Stomach (tissue), 9 donors: ENCODE measurements around the gene TAL1. TPM values are rescaled to one million over a fixed set of nuclear protein-coding genes. Genes with fewer than 3 reads are reported as not detected.
"Not testable (repeated sequence)": the region's sequence is repeated elsewhere in the genome, so short reads cannot be mapped to it uniquely, and the experiment has no call there.

Experiments
- DNase-seq, 2 donors: peaks; one replicate each; pipeline versions ENCODE4 v3.0.0 to v3.0.0-alpha.2; 2013 to 2019
- H3K27ac ChIP-seq, 5 donors: fragments of 200-600 bp in 4 of 5; sonication (generic) in 4 of 5; one replicate each; pipeline ENCODE4 v1.5.1; 2013 to 2019; ENCODE audit warnings: mild to moderate bottlenecking in 1 of 5, moderate library complexity in 1 of 5
- H3K27me3 ChIP-seq, 3 donors: fragments of 200-600 bp; sonication (generic); one replicate each; pipeline ENCODE4 v1.5.1; 2017 to 2019; ENCODE audit warnings: mixed run types in 1 of 3
- H3K36me3 ChIP-seq, 4 donors: fragments of 200-600 bp; sonication (generic); 1 replicate in 3 of 4; 2 replicates in 1 of 4; pipeline ENCODE4 v1.5.1; 2016 to 2019
- H3K4me1 ChIP-seq, 4 donors: fragments of 200-600 bp; sonication (generic); one replicate each; pipeline ENCODE4 v1.5.1; 2016 to 2019
- H3K4me3 ChIP-seq, 4 donors: fragments of 200-600 bp; sonication (generic) in 3 of 4; one replicate each; pipeline ENCODE4 v1.5.1; 2016 to 2019; ENCODE audit warnings: mild to moderate bottlenecking in 1 of 4
- H3K9me3 ChIP-seq, 4 donors: fragments of 200-600 bp; sonication (generic); one replicate each; pipeline ENCODE4 v1.5.1; 2016 to 2019
- EP300 ChIP-seq: sonication (generic); formaldehyde crosslinking; IDR thresholded peaks from one replicate; pipeline ENCODE4 v1.6.1; 2017; ENCODE audit warnings: antibody characterized with exemption
- POLR2A ChIP-seq, 4 donors: fragments of 450-650 bp; IDR thresholded peaks; one replicate each; pipeline ENCODE4 v1.6.1; 2016; ENCODE audit warnings: antibody characterized with exemption in 4 of 4, control low read depth in 2 of 4, mild to moderate bottlenecking in 1 of 4, moderate library complexity in 1 of 4
- POLR2AphosphoS5 ChIP-seq, 3 donors: sonication (generic); formaldehyde crosslinking; IDR thresholded peaks; one replicate each; pipeline ENCODE4 v1.6.1; 2016; ENCODE audit warnings: antibody characterized with exemption in 3 of 3
- WGBS, 5 donors: extraction: QIAGEN DNeasy Blood & Tissue Kit in 3 of 5; methylation state at CpG; one replicate each; pipeline versions ENCODE4 v1.1.5 to v1.1.7; 2013 to 2018; 5-methylcytosine and 5-hydroxymethylcytosine counted together
- intact Hi-C: fragments of 100-400 bp; cut with DNase I; formaldehyde crosslinking; loops from one replicate; pipeline ENCODE4 v1.15.1; 2023; ENCODE audit warnings: low total_unique reads
- polyA plus RNA-seq, 3 donors: library from polyadenylated mRNA; stranded (reverse); fragments of 200-250 nt; gene quantifications; one replicate each; pipeline ENCODE4 v1.2.3, GENCODE V29; 2013
- total RNA-seq, 5 donors: library from RNA; depleted of rRNA; stranded (reverse); fragments of >200 nt; gene quantifications; one replicate each; pipeline versions ENCODE4 v1.1.0 to v1.2.3, GENCODE V29; 2014 to 2016
- TF ChIP-seq, protein P1 (sequence below), 7 experiments: fragments of 450-650 bp in 4 of 7; fragments of 200-600 bp in 3 of 7; sonication (generic) in 3 of 7; IDR thresholded peaks; one replicate each; pipeline ENCODE4 v1.5.1; 2016 to 2019; ENCODE audit warnings: antibody characterized with exemption in 7 of 7, control low read depth in 2 of 7, mild to moderate bottlenecking in 1 of 7
- donor health status: healthy with polysubstance abuse.
- donor health status: Bipolar disorder and iron deficiency.
- donor health status: healthy.

Gene TAL1
- total and polyA plus RNA-seq, 8 donors = under 0.01 to 4.5 (median 1.5) TPM; not detected in 1

DNA sequence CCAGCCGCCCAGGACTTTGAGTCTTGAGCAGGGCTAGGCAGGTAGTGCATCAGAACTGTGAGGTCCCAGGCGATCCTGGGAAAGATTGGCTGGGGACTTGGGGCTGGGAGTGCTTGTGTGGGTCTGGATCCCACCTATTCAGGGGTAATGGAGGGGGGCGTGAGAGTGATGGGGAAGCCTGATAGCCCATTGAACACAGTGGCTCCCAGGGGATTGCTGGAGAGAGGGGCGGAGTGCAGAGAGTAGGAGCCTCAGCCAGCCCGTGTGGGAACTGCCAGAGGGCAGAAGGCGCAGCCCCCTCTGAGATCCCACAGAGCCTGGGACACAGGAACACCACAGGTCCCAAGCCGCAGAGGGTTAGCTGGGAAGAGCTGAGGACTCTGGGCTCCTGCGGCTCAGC lies 22.9 kb downstream of the TAL1 start:
- intact Hi-C loops = no loop called here
- no peaks in the 10 kb centered on the region for H3K36me3 ChIP-seq
- WGBS, 5 donors = 55 to 68% (median 59%) methylated on average over 7 to 8 of the region's 8 CpGs
- H3K4me3 ChIP-seq = no peak overlapping the region
- H3K27ac ChIP-seq = no peak overlapping the region
- H3K27me3 ChIP-seq = peaks cover 0 to 65% (median 10%) of the 10 kb centered on the region in 3 donors
- TF ChIP-seq POLR2AphosphoS5 (IDR thresholded peaks at IDR 0.05) = no peak
- no peak for TF ChIP-seq EP300
- TF ChIP-seq, protein P1, sequence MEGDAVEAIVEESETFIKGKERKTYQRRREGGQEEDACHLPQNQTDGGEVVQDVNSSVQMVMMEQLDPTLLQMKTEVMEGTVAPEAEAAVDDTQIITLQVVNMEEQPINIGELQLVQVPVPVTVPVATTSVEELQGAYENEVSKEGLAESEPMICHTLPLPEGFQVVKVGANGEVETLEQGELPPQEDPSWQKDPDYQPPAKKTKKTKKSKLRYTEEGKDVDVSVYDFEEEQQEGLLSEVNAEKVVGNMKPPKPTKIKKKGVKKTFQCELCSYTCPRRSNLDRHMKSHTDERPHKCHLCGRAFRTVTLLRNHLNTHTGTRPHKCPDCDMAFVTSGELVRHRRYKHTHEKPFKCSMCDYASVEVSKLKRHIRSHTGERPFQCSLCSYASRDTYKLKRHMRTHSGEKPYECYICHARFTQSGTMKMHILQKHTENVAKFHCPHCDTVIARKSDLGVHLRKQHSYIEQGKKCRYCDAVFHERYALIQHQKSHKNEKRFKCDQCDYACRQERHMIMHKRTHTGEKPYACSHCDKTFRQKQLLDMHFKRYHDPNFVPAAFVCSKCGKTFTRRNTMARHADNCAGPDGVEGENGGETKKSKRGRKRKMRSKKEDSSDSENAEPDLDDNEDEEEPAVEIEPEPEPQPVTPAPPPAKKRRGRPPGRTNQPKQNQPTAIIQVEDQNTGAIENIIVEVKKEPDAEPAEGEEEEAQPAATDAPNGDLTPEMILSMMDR (IDR thresholded peaks at IDR 0.05) = no peak
- TF ChIP-seq POLR2A (IDR thresholded peaks at IDR 0.05) = no peak
- H3K4me1 ChIP-seq = no peaks in the 10 kb centered on the region
- no peaks in the 10 kb centered on the region for H3K9me3 ChIP-seq
- DNase-seq = no peak

- TF ChIP-seq POLR2AphosphoS5 (IDR thresholded peaks at IDR 0.05) (no peak), EP300 (no peak), POLR2A (IDR thresholded peaks at IDR 0.05) (no peak)
- TF ChIP-seq, protein P1 (IDR thresholded peaks at IDR 0.05) = no peak
These were observed 23.6 kb downstream of the TAL1 start for GRCh38 chr1:47208374-47208850.

GRCh38 chr1:47207803-47208373 lies 24.1 kb downstream of the TAL1 start:
- no peak for DNase-seq
- WGBS, 5 donors = 48 to 66% (median 55%) methylated on average over 8 of the region's 8 CpGs
- Histone ChIP-seq H3K36me3 (no peaks in the 10 kb centered on the region), H3K4me1 (no peaks in the 10 kb centered on the region), H3K4me3 (no peak overlapping the region), H3K9me3 (peaks cover 0 to 5% (median 1%) of the 10 kb centered on the region in 4 donors), H3K27ac (no peak overlapping the region), H3K27me3 (peaks cover 0 to 73% (median 10%) of the 10 kb centered on the region in 3 donors)
- no peak for TF ChIP-seq POLR2AphosphoS5 (IDR thresholded peaks at IDR 0.05)
- intact Hi-C loops = no loop called here

More at GRCh38 chr1:47208374-47208850, 23.6 kb downstream of the TAL1 start:
- WGBS, 5 donors = 42 to 49% (median 42%) methylated on average over 9 to 11 of the region's 11 CpGs
- DNase-seq = no peak
- no peaks in the 10 kb centered on the region for H3K9me3 ChIP-seq
- H3K4me1 ChIP-seq = no peaks in the 10 kb centered on the region
- intact Hi-C loops = no loop called here
- no peak overlapping the region for H3K4me3 ChIP-seq
- H3K36me3 ChIP-seq = no peaks in the 10 kb centered on the region
- H3K27ac ChIP-seq = no peak overlapping the region
- peaks cover 0 to 69% (median 10%) of the 10 kb centered on the region in 3 donors for H3K27me3 ChIP-seq

DNA sequence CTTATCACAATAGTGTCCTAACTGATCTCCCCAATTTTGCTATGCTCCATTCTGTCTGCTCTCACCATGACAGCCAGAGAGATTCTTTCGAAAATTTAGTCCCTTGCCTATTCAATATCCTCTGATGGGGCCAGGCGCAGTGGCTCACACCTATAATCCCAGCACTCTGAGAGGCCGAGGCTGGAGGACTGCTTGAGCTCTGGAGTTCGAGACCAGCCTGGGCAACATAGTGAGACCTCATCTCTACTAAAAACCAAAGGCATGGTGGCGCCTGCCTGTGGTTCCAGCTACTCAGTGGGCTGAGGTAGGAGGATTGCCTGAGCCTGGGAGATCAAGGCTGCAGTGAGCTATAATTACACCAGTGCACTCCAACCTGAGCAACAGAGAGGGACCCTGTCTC lies 26.1 kb downstream of the TAL1 start:
- intact Hi-C loops = no loop called here
- no peak for TF ChIP-seq EP300
- TF ChIP-seq POLR2AphosphoS5 (IDR thresholded peaks at IDR 0.05) = no peak
- TF ChIP-seq, protein P1 (IDR thresholded peaks at IDR 0.05) = no peak
- TF ChIP-seq POLR2A (IDR thresholded peaks at IDR 0.05) = no peak
- Histone ChIP-seq H3K4me3 (no peak overlapping the region), H3K4me1 (no peaks in the 10 kb centered on the region), H3K27ac (no peak overlapping the region), H3K27me3 (peaks cover 0 to 69% (median 10%) of the 10 kb centered on the region in 3 donors), H3K36me3 (no peaks in the 10 kb centered on the region), H3K9me3 (peaks cover 0 to 9% (median 2%) of the 10 kb centered on the region in 4 donors)
- WGBS, 5 donors = 86 to 92% (median 89%) methylated on average over 5 of the region's 5 CpGs
- no peak for DNase-seq

DNA sequence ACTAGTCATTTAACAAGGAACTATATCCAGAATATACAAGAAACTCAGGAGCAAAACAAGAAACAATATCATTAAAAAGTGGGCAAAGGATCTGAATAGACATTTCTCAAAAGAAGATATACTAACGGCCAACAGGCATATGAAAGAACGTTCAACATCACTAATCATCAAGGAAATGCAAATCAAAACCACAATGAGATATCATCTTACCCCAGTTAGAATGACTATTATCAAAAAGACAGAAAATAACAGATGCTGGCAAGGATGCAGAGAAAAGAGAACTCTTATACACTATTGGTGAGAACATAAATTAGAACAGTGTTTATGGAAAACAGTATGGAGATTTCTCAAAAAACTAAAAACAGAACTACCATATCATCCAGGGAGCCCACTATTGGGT lies 28.5 kb downstream of the TAL1 start:
- H3K36me3 ChIP-seq, H3K4me1 ChIP-seq, H3K9me3 ChIP-seq, H3K27ac ChIP-seq, intact Hi-C loops, H3K4me3 ChIP-seq, DNase-seq: not testable (repeated sequence)
- peaks cover 0 to 67% (median 8%) of the 10 kb centered on the region in 3 donors for H3K27me3 ChIP-seq
- WGBS, 5 donors = 21 to 54% (median 48%) methylated on average over 2 of the region's 2 CpGs
